HG02840 (cell line): ENCODE measurements around the gene ZNF275.
A peak's percentile ranks its signal among the peaks of the same experiment; 100 is the strongest.
"Not testable (repeated sequence)": the region's sequence is repeated elsewhere in the genome, so short reads cannot be mapped to it uniquely, and the experiment has no call there.

Experiments
- ATAC-seq: cut with Tn5 transposase; IDR thresholded peaks from one replicate; pipeline ENCODE4 v1.9.1; 2021; ENCODE audit warnings: mild to moderate bottlenecking, moderate library complexity, moderate number of reproducible peaks; ENCODE audit not compliant: unreplicated experiment, low FRiP score

Gene ZNF275, protein sequence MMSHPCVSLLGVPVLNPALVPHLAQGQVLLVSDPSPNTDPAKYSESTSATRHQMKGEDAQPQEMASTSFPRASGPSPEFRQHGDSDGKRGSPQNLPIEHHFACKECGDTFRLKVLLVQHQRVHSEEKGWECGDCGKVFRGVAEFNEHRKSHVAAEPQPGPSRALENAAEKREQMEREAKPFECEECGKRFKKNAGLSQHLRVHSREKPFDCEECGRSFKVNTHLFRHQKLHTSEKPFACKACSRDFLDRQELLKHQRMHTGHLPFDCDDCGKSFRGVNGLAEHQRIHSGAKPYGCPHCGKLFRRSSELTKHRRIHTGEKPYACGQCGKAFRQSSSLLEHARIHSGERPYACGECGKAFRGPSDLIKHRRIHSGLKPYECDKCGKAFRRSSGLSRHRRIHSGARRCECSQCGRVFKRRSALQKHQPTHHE

DNA sequence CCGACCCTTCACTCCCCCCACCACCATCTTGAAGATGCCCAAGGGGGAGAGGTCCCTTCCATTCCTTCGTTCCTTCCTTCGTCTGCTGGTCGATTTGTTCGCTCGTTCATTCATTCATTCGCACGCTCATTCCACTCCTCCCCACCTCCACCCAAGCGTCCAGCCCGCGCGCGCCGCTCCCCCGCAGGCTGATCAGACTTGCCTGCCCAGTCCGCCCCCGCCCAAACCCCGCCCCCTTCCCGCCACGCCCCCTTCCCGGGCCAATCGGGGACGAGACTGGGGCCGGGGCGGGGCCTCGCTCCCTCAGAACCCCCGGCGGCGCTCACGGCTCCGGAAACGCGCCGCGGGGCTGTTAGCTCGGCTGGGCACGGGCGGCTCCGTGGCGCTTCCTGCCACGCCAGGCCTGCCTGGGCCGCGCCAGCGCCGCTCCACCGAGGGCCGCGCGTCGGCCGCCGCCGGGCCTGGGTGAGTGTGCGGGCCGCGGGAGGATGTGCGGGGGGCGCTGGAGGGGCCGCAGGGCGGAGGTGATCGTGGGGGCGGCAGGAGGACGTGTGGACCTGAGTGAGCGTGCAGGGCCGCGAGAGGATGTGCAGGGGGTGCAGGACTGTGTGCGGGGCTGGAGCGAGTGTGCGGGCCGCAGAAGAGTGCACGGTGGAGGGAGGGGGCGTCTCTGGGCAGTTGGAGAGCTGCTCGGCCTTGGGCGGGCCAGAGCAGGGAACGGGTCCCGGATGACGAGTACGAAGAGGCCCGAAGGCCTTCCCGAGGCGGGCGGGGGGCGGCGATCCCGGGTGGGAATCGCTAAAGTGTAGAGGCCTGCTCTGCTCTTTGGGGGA is at the start of gene ZNF275:
TSS of gene ZNF275 (plus strand) at position 333 of the 833 bp plus-strand sequence. CDS start 2,527 bp downstream, outside the sequence.
- peak; percentile 69 for ATAC-seq

DNA sequence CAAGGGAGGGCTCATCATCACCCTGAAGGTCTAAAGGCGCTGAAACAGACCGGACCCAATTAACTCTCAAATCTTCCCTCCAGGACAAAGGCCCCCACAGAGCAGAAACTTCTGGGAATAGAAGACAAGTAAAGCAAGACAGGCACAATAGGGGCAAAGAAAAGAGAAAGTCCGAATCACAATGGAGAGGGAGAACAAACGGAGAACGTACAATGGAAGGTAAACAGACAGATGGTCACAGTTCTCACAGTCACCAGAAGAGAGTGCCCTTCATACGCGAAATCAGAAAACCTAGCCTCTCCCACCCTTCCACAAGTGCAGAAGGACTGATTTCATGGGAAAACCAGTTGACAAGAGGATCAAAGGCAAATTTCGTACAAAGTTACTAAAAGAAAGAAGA is 48.3 kb upstream of the ZNF275 start:
- not testable (repeated sequence) for ATAC-seq

DNA sequence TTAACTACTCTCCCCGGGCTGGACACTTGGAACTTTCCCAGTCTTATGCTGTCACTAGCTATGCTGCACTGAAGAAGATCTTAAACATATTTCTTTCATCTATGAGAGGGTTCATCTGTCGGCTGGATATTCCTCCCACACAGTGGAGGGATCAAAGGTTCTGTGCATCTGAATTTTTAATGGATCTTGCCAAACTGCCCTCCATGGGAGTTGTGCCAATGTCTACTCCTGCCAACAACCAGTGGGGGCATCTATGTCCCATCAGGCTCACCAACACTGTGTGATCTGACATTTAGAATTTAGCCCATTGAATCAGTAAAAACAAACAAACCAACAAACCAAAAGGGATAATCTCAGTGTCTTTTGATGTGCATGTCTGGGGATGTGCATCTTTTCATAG is 45.1 kb upstream of the ZNF275 start:
- ATAC-seq: not testable (repeated sequence)

DNA sequence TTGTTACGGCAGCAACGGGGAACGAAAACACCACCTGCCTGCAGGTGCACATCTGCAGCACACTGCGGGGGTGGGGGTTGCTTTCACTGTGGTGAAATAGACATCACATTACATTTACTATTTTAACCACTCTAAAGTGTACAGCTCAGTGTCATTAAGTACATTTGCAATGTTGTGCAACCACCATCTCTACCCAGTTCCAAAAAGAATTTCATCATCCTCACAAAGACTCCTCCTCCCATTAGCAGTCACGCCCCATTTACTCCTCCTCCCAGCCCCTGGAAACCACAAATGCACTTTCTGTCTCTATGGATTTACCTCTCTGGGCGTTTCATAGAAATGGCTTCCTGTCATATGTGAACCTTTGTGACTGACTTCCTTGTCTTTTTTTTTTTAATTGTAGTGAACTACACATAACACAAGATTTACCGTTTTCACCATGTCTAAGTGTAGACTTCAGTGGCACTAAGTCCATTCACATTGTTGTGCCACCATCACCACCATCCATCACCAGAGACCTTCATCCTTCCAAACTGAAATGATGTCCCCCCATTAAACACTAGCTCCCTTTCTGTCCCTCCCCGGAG is 40.4 kb upstream of the ZNF275 start:
- ATAC-seq: not testable (repeated sequence)

DNA sequence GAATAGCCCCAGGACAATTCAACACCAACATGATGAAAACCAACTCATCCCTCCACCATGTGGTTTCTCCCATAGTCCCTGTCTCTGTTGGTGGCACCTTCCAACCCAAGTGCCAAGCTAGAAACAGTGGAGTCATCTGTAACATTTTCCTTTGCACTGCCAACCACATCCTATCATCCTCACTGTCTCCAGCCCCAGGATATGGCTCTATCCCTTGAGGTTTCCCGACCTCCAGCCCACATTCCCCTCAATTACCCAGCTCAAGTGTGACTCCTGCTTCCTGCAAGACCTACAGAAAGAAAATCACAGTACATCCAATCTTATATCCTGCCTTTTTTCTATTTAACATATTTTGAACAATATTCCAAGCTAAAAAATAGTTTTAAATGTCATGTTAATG is 36.6 kb upstream of the ZNF275 start:
- no peak for ATAC-seq

DNA sequence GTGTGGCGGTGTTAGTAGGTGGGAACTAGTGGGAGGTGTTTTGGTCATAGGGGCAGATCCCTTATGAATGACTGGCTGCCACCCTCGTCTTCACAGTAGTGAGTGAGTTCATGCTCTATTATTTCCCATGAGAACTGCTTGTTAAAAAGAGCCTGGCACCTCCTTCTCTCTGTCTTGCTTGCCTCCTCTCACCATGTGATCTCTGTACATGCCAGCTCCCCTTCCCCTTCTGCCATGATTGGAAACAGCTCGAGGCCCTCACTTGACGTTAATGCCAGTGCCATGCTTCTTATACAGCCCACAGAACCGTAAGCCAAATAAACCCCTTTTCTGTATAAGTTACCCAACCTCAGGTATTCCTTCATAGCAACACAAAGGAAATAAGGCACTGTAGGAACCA is 34.1 kb upstream of the ZNF275 start:
- ATAC-seq: no peak

DNA sequence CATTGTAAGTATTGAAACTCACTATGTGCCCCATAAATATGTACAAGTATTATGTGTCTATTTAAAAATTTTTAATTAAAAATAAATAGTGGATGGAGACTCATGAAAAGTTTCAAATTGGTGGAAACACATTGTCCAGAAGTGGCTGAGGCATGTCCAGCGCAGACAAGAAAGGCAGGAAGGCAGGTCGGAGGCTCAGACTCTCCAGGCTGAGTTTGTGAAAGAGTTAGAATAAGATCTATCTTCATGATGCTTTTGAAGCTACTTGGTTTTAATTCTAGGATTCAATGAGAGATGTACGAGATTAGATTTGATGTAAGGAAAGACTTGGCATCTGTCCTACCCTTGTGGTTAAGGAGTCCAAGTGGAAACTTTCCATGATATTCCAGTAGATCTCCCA is 32.2 kb upstream of the ZNF275 start:
- no peak for ATAC-seq

DNA sequence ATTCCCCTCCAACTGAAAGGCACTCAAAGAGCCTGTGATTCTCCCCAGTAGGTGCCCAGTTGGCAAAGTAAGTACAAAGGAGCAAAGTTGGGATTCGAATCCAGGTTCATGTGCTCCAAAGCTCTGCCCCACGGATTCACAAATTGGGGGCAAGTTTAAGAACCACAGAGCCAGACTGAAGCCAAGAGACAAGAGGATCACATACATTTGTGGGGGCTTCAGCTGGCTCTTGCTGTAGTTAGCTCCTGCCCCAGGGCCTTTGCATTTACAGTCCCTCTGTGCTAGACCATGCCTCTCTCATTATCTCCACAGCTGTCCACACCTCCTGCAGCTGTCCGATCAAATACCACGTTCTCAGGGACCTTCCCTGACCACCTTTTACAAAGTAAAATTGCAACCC is 31.2 kb upstream of the ZNF275 start:
- no peak for ATAC-seq

DNA sequence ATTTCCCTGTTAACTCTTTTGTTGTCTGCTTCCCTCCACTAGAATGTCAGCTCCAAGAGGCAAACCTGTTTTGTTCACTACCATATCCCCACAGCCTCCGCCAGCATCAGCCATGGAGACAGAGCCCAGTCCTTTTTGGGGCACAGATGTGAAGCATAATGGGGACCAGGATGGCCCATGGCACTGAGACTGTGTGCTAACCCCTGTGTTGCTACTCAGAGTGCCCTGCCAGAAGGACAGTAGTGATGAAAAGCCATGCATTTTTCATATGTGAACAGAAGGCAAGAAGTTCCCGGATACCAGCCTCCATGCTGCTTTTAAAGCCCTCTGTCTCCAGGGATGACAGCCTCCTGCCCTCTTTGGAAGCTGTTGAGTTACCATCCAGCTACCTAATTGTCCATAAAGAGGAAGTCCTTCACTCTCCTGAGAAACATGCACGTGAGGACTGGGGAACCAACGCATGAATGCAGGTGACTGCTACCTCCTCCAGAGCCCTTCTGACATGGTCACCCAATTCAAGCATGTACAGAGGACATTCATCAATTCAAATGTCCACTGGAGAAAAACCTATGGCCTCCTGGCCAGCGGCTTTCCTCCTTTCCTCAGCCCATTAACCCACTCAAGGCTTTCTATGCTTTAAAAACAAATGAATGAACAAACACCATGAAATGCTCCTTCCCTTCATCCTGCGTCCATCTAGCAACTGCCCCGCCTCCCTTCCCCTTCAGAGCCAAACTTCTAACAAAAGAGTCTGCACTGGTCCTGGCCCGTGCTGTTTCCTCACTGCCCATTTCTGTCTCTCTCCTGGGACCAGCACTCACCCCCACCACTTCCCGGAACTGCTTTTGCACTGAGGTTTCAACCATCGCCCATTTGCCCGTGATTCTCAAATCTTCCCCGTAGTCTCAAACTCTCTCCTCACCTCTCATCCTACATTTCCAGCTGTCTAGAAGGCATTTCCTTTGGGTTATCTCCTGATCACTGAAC is 30.4 kb upstream of the ZNF275 start:
- ATAC-seq: no peak

DNA sequence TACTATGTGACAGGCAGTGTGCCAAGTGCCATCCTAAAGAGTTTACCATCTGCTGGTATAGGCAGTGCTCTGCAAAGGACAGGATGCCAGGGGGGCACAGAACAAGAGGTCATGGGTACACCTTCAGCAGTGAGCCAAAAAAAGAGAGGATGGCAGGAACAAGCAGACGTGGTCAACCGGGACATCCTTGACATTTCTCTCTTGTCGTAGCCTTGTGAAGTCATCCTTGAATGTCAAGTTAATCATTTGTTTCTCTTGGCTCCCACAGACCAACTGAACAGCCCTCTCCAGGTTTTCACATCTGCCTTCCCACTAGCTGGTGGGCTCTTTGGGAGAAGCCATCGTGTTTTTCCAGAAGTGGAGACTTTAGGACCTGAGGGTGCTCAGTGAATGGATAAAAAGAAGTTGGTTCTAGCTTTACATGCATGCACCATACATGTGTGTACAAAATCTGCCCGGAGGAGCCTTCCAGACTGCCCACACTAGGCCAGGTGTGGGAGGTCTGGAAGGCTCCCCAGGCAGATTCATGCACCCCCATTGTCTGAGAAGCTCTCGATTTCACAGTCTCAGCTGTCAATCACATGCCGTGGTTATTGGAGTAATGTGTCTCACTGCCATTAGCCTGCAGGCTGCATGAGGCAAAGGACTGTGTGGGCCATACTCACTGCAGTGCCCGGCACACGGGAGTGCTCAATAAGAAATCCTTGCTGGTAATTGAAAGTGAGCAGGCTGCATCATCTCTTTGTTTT is 28.8 kb upstream of the ZNF275 start:
- ATAC-seq: no peak

DNA sequence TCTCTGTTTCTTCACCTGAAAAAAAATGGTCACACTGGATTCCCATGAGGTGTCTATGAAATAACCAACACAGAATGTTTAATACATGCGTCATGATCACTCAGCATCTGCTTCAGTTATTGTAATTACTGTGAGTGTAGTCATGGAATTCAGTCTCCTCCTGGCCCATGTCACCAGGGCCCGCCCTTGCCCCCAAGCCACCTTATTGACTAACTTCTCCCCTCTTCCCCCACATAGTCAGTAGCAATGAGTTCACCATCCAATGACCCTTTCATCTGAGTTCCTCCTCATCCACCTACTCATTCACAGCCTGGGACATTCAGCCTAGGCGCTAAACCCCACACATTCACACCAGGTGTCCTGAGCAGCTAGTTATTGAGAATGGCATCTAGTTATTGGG is 28.0 kb upstream of the ZNF275 start:
- no peak for ATAC-seq

DNA sequence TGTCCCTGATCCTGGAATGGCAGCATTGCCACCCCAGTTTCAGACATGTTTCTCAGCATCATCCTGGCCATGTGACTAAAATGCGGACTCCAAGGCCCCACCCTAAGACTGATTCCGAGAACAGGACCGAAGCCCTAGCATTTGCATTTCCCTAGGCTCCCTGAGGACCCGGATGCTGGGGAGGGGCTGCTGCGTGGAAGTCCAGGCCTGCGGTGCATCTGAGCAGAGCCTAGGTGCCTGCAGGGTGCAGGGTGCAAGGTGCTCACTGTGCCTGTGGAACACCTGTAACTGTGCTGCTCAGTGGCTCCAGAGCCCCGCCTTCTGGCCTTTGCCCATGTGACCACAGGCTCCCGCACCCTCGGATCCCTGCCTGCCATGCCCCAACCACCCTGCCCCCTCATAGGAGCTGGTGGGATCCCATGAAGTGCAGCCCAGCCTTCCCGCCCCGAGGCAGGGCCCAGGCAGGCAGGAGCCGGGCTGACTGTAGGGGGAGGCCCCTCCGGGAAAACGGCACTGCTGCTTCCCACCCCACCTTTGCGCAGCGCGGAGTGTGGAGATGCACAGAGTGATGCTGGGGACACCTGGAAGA is 27.3 kb upstream of the ZNF275 start:
- no peak for ATAC-seq

DNA sequence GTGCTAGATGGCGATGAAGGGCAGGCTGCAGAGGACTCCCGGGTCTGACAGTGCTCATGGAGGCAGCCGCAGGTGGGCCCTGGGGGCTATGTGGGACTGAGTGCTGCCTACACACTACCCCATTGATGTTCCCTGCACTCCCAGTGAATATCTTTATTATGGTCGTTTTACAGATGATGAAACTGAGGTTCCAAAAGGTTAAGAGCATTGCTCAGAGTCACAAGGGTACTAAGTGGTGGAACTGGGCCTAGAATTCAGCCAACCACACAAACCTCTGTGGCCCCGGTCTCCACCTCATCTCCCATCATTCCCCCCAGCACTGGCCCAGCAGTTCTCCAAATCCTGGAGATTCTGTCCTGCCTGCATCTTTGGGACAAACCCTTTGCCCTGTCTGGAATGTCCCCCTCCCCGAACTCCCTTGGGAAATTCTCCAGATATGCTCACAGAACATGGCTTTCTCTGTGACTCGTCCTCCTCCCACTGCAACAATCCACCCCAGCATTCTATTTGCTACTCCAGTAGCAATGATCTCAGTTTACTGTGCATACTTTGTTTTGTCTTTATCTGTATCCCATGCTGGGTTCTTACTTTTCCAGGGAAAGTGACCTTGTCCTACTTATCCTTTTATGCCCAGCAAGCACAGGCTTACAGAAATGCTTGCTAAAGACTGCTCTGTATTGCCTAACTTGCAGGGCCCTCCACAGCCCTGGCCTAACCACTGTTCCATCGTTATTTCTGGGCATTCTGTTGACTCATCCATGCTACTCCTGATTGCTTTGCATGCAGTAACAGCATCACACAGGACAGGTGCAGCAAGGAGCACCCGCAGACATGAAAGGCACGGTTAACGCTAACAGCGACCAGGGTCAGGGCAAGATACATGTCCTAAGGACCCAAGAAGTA is 26.4 kb upstream of the ZNF275 start:
- ATAC-seq: no peak

DNA sequence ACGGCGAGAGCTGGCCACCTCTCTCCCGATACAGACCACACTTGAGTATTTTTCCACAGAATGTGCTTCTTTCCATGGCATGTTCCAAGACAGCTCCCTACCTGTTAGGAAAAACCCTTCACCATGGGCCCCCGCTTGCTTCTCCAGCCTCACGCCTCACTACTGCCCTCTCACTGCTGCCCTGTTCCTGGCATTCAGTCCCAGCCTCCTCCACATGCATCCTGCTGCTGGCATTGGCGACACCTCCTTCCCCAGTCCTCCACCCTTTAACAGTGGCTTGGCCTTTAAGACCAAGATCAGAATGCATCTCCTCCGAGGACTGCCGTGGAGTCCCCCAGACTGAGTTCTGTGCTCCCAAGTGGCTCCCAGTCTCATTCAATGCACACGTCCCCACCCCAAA is 23.1 kb upstream of the ZNF275 start:
- no peak for ATAC-seq

DNA sequence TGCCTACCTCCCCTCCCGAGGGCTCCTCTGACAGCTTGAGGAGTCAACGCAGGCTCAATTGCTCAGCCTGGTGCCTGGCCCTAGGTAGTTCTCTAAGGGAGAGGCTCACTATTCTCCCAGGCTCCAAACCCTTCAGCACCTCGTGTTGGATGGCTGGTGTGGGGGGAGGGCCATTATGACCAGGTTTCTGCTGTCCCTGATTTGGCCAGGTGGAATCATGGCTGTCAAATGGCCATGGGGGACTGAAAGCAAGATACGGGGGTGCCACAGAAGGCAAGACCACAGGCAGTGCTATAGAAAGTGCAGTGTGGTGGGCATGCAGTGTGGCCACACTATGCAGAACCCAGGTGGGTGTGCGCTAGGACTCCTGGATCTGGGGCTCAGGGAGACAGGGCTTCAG is 21.9 kb upstream of the ZNF275 start:
- no peak for ATAC-seq

DNA sequence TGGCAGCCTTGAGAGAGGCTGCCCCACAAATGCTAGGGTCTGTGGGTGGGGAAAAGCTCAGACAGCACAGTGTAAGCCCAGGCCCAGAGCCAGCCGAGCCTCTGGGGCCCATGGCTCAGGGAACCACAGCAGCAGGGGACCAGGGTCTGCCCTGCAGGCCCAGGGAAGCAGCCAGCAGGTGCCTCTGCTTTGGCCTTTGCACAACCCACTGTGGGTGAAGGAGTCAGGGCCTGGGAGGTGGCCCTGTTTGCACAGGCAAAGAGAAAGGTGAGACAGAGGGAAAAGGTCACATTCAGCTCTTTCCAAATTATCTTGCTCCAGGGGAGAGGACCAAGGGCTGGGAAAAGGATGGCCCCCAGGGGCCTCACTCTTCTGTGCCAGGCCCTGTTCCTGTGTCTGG is 21.1 kb upstream of the ZNF275 start:
- ATAC-seq: no peak

DNA sequence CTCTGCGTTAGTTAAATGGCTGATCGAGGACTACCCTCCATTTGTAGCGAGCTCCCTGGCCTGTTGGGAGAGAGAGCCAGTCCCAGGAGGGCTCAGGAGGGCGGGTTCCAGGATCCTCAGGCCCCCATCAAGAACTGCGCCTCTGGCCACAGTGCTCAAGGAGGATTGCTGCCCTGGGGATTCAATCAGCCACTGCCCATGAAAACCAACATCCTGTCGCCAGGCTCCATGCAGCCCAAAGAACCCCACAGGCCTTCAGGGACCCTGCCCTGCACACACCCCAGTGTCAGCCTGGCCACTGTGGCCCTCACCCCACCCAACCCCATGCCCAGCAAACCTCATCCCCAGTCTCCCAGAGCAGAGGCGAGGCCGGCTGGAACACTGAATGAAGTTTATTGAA is 16.6 kb upstream of the ZNF275 start:
- no peak for ATAC-seq
